ENCODE measurements around the gene ATXN1.

Gene ATXN1

GRCh38 chr6:16450285-16450684 lies 311.0 kb downstream of the ATXN1 start:
- no peak overlapping the region for H2BK12ac ChIP-seq (ENCODE audit: low read length in 2 of 2)
- H4K8ac ChIP-seq (ENCODE audit: low read length), result no peak overlapping the region
- H2BK15ac ChIP-seq (ENCODE audit: low read depth, poor library complexity, severe bottlenecking), result no peak overlapping the region
- H3K9ac ChIP-seq (ENCODE audit: low read length), result peak overlapping the region; percentile 54
- no peak overlapping the region for H3K18ac ChIP-seq (ENCODE audit: low read depth in 1 of 2, low read length in 2 of 2)
- H3K9me3 ChIP-seq (ENCODE audit: control insufficient read depth, low read length), result no peaks in the 10 kb centered on the region
- no peak overlapping the region for H3K4me3 ChIP-seq (ENCODE audit: insufficient read depth in 1 of 2, low read depth in 1 of 2, low read length in 2 of 2)
- H3K4me2 ChIP-seq (ENCODE audit: low read length, poor library complexity, severe bottlenecking), result no peak overlapping the region
- H4K91ac ChIP-seq (ENCODE audit: low read length), result no peak overlapping the region
- H3K14ac ChIP-seq (ENCODE audit: low read length in 2 of 2), result no peak overlapping the region
- peak; percentile 91 for DNase-seq
- H3K4ac ChIP-seq (ENCODE audit: low read depth in 1 of 2, low read length in 2 of 2), result no peak overlapping the region
- H3K4me1 ChIP-seq (ENCODE audit: control insufficient read depth, insufficient read depth, low read depth, low read length), result peaks cover 3% of the 10 kb centered on the region
- WGBS, result no CpG with 5 or more reads among the region's 3 CpGs
- no peaks in the 10 kb centered on the region for H3K36me3 ChIP-seq (ENCODE audit: control insufficient read depth in 1 of 2, insufficient read depth in 2 of 2, low read depth in 1 of 2, low read length in 2 of 2)
- H3K23ac ChIP-seq (ENCODE audit: low read length in 2 of 2), result peak overlapping the region in 1 of 2 experiments; percentile 11
- H3K27ac ChIP-seq (ENCODE audit: low read length, poor library complexity, severe bottlenecking), result no peak overlapping the region
- no peak overlapping the region for H2BK120ac ChIP-seq (ENCODE audit: low read depth, low read length)
- no peak overlapping the region for H2BK5ac ChIP-seq (ENCODE audit: low read depth, low read length, poor library complexity, severe bottlenecking)
- H2AK5ac ChIP-seq (ENCODE audit: low read length, severe bottlenecking), result no peak overlapping the region
- H3K79me1 ChIP-seq (replicated peaks; ENCODE audit: low read length, poor library complexity, severe bottlenecking), result peaks cover 5% of the 10 kb centered on the region
- H2AFZ ChIP-seq (ENCODE audit: low read depth, low read length), result no peak overlapping the region
- no peaks in the 10 kb centered on the region for H3K27me3 ChIP-seq (ENCODE audit: control insufficient read depth in 1 of 2, insufficient read depth in 1 of 2, low read length in 2 of 2)

GRCh38 chr6:16446273-16446672 lies 315.0 kb downstream of the ATXN1 start:
- Histone ChIP-seq H2BK5ac (ENCODE audit: low read depth, low read length, poor library complexity, severe bottlenecking) (no peak overlapping the region), H3K79me1 (replicated peaks; ENCODE audit: low read length, poor library complexity, severe bottlenecking) (peaks cover 5% of the 10 kb centered on the region), H3K4me1 (ENCODE audit: control insufficient read depth, insufficient read depth, low read depth, low read length) (peaks cover 2% of the 10 kb centered on the region), H4K8ac (ENCODE audit: low read length) (no peak overlapping the region), H3K9me3 (ENCODE audit: control insufficient read depth, low read length) (no peaks in the 10 kb centered on the region), H3K4me2 (ENCODE audit: low read length, poor library complexity, severe bottlenecking) (no peak overlapping the region), H4K91ac (ENCODE audit: low read length) (no peak overlapping the region), H3K23ac (ENCODE audit: low read length in 2 of 2) (no peak overlapping the region), H3K4me3 (ENCODE audit: insufficient read depth in 1 of 2, low read depth in 1 of 2, low read length in 2 of 2) (no peak overlapping the region), H2AK5ac (ENCODE audit: low read length, severe bottlenecking) (no peak overlapping the region), H3K27ac (ENCODE audit: low read length, poor library complexity, severe bottlenecking) (no peak overlapping the region), H3K27me3 (ENCODE audit: control insufficient read depth in 1 of 2, insufficient read depth in 1 of 2, low read length in 2 of 2) (no peaks in the 10 kb centered on the region), H2BK12ac (ENCODE audit: low read length in 2 of 2) (no peak overlapping the region), H3K14ac (ENCODE audit: low read length in 2 of 2) (no peak overlapping the region), H2BK15ac (ENCODE audit: low read depth, poor library complexity, severe bottlenecking) (no peak overlapping the region), H3K9ac (ENCODE audit: low read length) (no peak overlapping the region), H3K36me3 (ENCODE audit: control insufficient read depth in 1 of 2, insufficient read depth in 2 of 2, low read depth in 1 of 2, low read length in 2 of 2) (no peaks in the 10 kb centered on the region), H2BK120ac (ENCODE audit: low read depth, low read length) (no peak overlapping the region), H3K4ac (ENCODE audit: low read depth in 1 of 2, low read length in 2 of 2) (no peak overlapping the region), H2AFZ (ENCODE audit: low read depth, low read length) (no peak overlapping the region), H3K18ac (ENCODE audit: low read depth in 1 of 2, low read length in 2 of 2) (no peak overlapping the region)
- DNase-seq, result no peak
- 100% methylated on average over 1 of the region's 2 CpGs for WGBS

GRCh38 chr6:16442031-16442430 lies 319.2 kb downstream of the ATXN1 start:
- peaks cover 8% of the 10 kb centered on the region for H3K79me1 ChIP-seq (replicated peaks; ENCODE audit: low read length, poor library complexity, severe bottlenecking)
- H3K36me3 ChIP-seq (ENCODE audit: control insufficient read depth in 1 of 2, insufficient read depth in 2 of 2, low read depth in 1 of 2, low read length in 2 of 2), result no peaks in the 10 kb centered on the region
- H2BK15ac ChIP-seq (ENCODE audit: low read depth, poor library complexity, severe bottlenecking), result no peak overlapping the region
- H3K4me1 ChIP-seq (ENCODE audit: control insufficient read depth, insufficient read depth, low read depth, low read length), result peaks cover 2% of the 10 kb centered on the region
- H3K18ac ChIP-seq (ENCODE audit: low read depth in 1 of 2, low read length in 2 of 2), result no peak overlapping the region
- H2AK5ac ChIP-seq (ENCODE audit: low read length, severe bottlenecking), result no peak overlapping the region
- DNase-seq, result no peak
- no peak overlapping the region for H3K27ac ChIP-seq (ENCODE audit: low read length, poor library complexity, severe bottlenecking)
- H3K27me3 ChIP-seq (ENCODE audit: control insufficient read depth in 1 of 2, insufficient read depth in 1 of 2, low read length in 2 of 2), result no peaks in the 10 kb centered on the region
- 97% methylated on average over 3 of the region's 3 CpGs for WGBS
- no peak overlapping the region for H4K91ac ChIP-seq (ENCODE audit: low read length)
- H3K4ac ChIP-seq (ENCODE audit: low read depth in 1 of 2, low read length in 2 of 2), result no peak overlapping the region
- no peak overlapping the region for H2BK5ac ChIP-seq (ENCODE audit: low read depth, low read length, poor library complexity, severe bottlenecking)
- H3K9me3 ChIP-seq (ENCODE audit: control insufficient read depth, low read length), result no peaks in the 10 kb centered on the region
- no peak overlapping the region for H2BK120ac ChIP-seq (ENCODE audit: low read depth, low read length)
- H3K4me3 ChIP-seq (ENCODE audit: insufficient read depth in 1 of 2, low read depth in 1 of 2, low read length in 2 of 2), result no peak overlapping the region
- H3K23ac ChIP-seq (ENCODE audit: low read length in 2 of 2), result no peak overlapping the region
- no peak overlapping the region for H3K9ac ChIP-seq (ENCODE audit: low read length)
- no peak overlapping the region for H4K8ac ChIP-seq (ENCODE audit: low read length)
- H3K4me2 ChIP-seq (ENCODE audit: low read length, poor library complexity, severe bottlenecking), result no peak overlapping the region
- no peak overlapping the region for H3K14ac ChIP-seq (ENCODE audit: low read length in 2 of 2)
- H2AFZ ChIP-seq (ENCODE audit: low read depth, low read length), result no peak overlapping the region
- H2BK12ac ChIP-seq (ENCODE audit: low read length in 2 of 2), result no peak overlapping the region

- Histone ChIP-seq H3K4me2 (ENCODE audit: low read length, poor library complexity, severe bottlenecking) (no peak overlapping the region), H3K36me3 (ENCODE audit: control insufficient read depth in 1 of 2, insufficient read depth in 2 of 2, low read depth in 1 of 2, low read length in 2 of 2) (no peaks in the 10 kb centered on the region), H3K4me1 (ENCODE audit: control insufficient read depth, insufficient read depth, low read depth, low read length) (peaks cover 2% of the 10 kb centered on the region), H3K18ac (ENCODE audit: low read depth in 1 of 2, low read length in 2 of 2) (no peak overlapping the region), H3K4ac (ENCODE audit: low read depth in 1 of 2, low read length in 2 of 2) (no peak overlapping the region), H3K9ac (ENCODE audit: low read length) (no peak overlapping the region), H2AFZ (ENCODE audit: low read depth, low read length) (no peak overlapping the region), H4K91ac (ENCODE audit: low read length) (no peak overlapping the region), H3K23ac (ENCODE audit: low read length in 2 of 2) (no peak overlapping the region), H2BK15ac (ENCODE audit: low read depth, poor library complexity, severe bottlenecking) (no peak overlapping the region), H2BK120ac (ENCODE audit: low read depth, low read length) (no peak overlapping the region), H3K4me3 (ENCODE audit: insufficient read depth in 1 of 2, low read depth in 1 of 2, low read length in 2 of 2) (no peak overlapping the region), H2BK5ac (ENCODE audit: low read depth, low read length, poor library complexity, severe bottlenecking) (no peak overlapping the region), H3K9me3 (ENCODE audit: control insufficient read depth, low read length) (no peaks in the 10 kb centered on the region), H3K14ac (ENCODE audit: low read length in 2 of 2) (no peak overlapping the region), H3K27ac (ENCODE audit: low read length, poor library complexity, severe bottlenecking) (no peak overlapping the region), H3K27me3 (ENCODE audit: control insufficient read depth in 1 of 2, insufficient read depth in 1 of 2, low read length in 2 of 2) (no peaks in the 10 kb centered on the region), H3K79me1 (replicated peaks; ENCODE audit: low read length, poor library complexity, severe bottlenecking) (peaks cover 8% of the 10 kb centered on the region), H2BK12ac (ENCODE audit: low read length in 2 of 2) (no peak overlapping the region), H2AK5ac (ENCODE audit: low read length, severe bottlenecking) (no peak overlapping the region), H4K8ac (ENCODE audit: low read length) (no peak overlapping the region)
- DNase-seq, result no peak
- no CpG with 5 or more reads among the region's 2 CpGs for WGBS
Measured at GRCh38 chr6:16441262-16441661, 320.0 kb downstream of the ATXN1 start.
